ENCODE results near the gene CBLN2.

Gene CBLN2

GRCh38 chr18:72544092-72544886 lies at the start of gene CBLN2:
Gene CBLN2 (minus strand): TSS chr18:72544342. CDS start chr18:72542160, 2,182 bp downstream.
- no peaks in the 10 kb centered on the region for H3K4me1 ChIP-seq (ENCODE audit: insufficient read depth, poor library complexity, severe bottlenecking)
- H3K36me3 ChIP-seq (ENCODE audit: low read depth) = no peaks in the 10 kb centered on the region
- peaks cover 2% of the 10 kb centered on the region for H3K9me3 ChIP-seq (ENCODE audit: severe bottlenecking)
- TF ChIP-seq CTCF (IDR thresholded peaks at IDR 0.05; ENCODE audit: poor library complexity, severe bottlenecking) = peak; percentile 83
- ATAC-seq (ENCODE audit: low read depth) (peak; percentile 93), DNase-seq (ENCODE audit: low spot score) (peak; percentile 64)
- H3K27ac ChIP-seq (ENCODE audit: poor library complexity, severe bottlenecking) = no peak within 1 kb of the TSS
- H3K27me3 ChIP-seq (ENCODE audit: insufficient read depth, poor library complexity, severe bottlenecking) = peaks cover 69% of the 10 kb centered on the region
- H3K4me3 ChIP-seq (ENCODE audit: severe bottlenecking) = no peak within 1 kb of the TSS

GRCh38 chr18:72588360-72588759 lies 44.2 kb upstream of the CBLN2 start:
- no peak for DNase-seq (ENCODE audit: low spot score)
- ATAC-seq (ENCODE audit: low read depth) = no peak
- TF ChIP-seq CTCF (IDR thresholded peaks at IDR 0.05; ENCODE audit: poor library complexity, severe bottlenecking) = no peak
- H3K4me3 ChIP-seq (ENCODE audit: severe bottlenecking) = no peak overlapping the region
- no peaks in the 10 kb centered on the region for H3K4me1 ChIP-seq (ENCODE audit: insufficient read depth, poor library complexity, severe bottlenecking)
- no peaks in the 10 kb centered on the region for H3K27me3 ChIP-seq (ENCODE audit: insufficient read depth, poor library complexity, severe bottlenecking)
- H3K27ac ChIP-seq (ENCODE audit: poor library complexity, severe bottlenecking) = no peak overlapping the region
- H3K36me3 ChIP-seq (ENCODE audit: low read depth) = no peaks in the 10 kb centered on the region
- no peaks in the 10 kb centered on the region for H3K9me3 ChIP-seq (ENCODE audit: severe bottlenecking)

GRCh38 chr18:72584787-72585186 lies 40.6 kb upstream of the CBLN2 start:
- DNase-seq (ENCODE audit: low spot score) (no peak), ATAC-seq (ENCODE audit: low read depth) (no peak)
- H3K27me3 ChIP-seq (ENCODE audit: insufficient read depth, poor library complexity, severe bottlenecking) = no peaks in the 10 kb centered on the region
- H3K36me3 ChIP-seq (ENCODE audit: low read depth) = no peaks in the 10 kb centered on the region
- TF ChIP-seq CTCF (IDR thresholded peaks at IDR 0.05; ENCODE audit: poor library complexity, severe bottlenecking) = no peak
- H3K27ac ChIP-seq (ENCODE audit: poor library complexity, severe bottlenecking) = no peak overlapping the region
- H3K9me3 ChIP-seq (ENCODE audit: severe bottlenecking) = no peaks in the 10 kb centered on the region
- H3K4me3 ChIP-seq (ENCODE audit: severe bottlenecking) = no peak overlapping the region
- H3K4me1 ChIP-seq (ENCODE audit: insufficient read depth, poor library complexity, severe bottlenecking) = no peaks in the 10 kb centered on the region

- H3K4me1 ChIP-seq (ENCODE audit: insufficient read depth, poor library complexity, severe bottlenecking) = no peaks in the 10 kb centered on the region
- H3K36me3 ChIP-seq (ENCODE audit: low read depth) = no peaks in the 10 kb centered on the region
- ATAC-seq (ENCODE audit: low read depth) (no peak), DNase-seq (ENCODE audit: low spot score) (no peak)
- no peaks in the 10 kb centered on the region for H3K9me3 ChIP-seq (ENCODE audit: severe bottlenecking)
- no peak overlapping the region for H3K27ac ChIP-seq (ENCODE audit: poor library complexity, severe bottlenecking)
- no peaks in the 10 kb centered on the region for H3K27me3 ChIP-seq (ENCODE audit: insufficient read depth, poor library complexity, severe bottlenecking)
- no peak overlapping the region for H3K4me3 ChIP-seq (ENCODE audit: severe bottlenecking)
- TF ChIP-seq CTCF (IDR thresholded peaks at IDR 0.05; ENCODE audit: poor library complexity, severe bottlenecking) = no peak
Observed at GRCh38 chr18:72581976-72582375, 37.8 kb upstream of the CBLN2 start.

DNA sequence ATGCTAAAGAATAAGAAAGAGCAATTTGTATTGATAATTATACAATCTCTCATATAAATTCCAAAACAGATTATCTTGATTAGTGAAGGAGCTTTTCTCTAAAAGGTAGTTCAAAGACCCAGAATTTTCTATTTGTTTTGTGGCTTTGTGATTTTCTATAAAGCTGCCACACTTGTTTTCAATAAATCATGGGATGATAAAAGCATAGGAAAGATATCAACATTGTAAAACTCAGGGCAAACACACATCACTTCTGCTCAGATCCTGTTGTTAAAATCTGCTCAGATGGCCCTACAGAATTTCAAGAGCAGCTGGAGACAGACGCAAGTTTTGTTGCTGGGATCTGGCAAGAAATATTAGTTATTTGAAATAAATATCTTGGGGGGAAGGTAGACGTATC lies 28.8 kb upstream of the CBLN2 start:
- Histone ChIP-seq H3K9me3 (ENCODE audit: severe bottlenecking) (no peaks in the 10 kb centered on the region), H3K27me3 (ENCODE audit: insufficient read depth, poor library complexity, severe bottlenecking) (peaks cover 18% of the 10 kb centered on the region), H3K4me1 (ENCODE audit: insufficient read depth, poor library complexity, severe bottlenecking) (no peaks in the 10 kb centered on the region), H3K27ac (ENCODE audit: poor library complexity, severe bottlenecking) (no peak overlapping the region), H3K4me3 (ENCODE audit: severe bottlenecking) (no peak overlapping the region), H3K36me3 (ENCODE audit: low read depth) (no peaks in the 10 kb centered on the region)
- DNase-seq (ENCODE audit: low spot score) (no peak), ATAC-seq (ENCODE audit: low read depth) (no peak)
- TF ChIP-seq CTCF (IDR thresholded peaks at IDR 0.05; ENCODE audit: poor library complexity, severe bottlenecking) = no peak
